HG03039 (cell line): ENCODE data around the gene SCFD2.
A peak's percentile ranks its signal among the peaks of the same experiment; 100 is the strongest.
"Not testable (repeated sequence)": the region's sequence is repeated elsewhere in the genome, so short reads cannot be mapped to it uniquely, and the experiment has no call there.

Experiments used
- ATAC-seq: cut with Tn5 transposase; IDR thresholded peaks from one replicate; pipeline ENCODE4 v1.9.1; 2021; ENCODE audit warnings: mild to moderate bottlenecking, moderate library complexity; ENCODE audit not compliant: unreplicated experiment

The SCFD2 gene

GRCh38 chr4:53150631-53151488 is 215.0 kb downstream of the SCFD2 start:
- no peak for ATAC-seq

DNA sequence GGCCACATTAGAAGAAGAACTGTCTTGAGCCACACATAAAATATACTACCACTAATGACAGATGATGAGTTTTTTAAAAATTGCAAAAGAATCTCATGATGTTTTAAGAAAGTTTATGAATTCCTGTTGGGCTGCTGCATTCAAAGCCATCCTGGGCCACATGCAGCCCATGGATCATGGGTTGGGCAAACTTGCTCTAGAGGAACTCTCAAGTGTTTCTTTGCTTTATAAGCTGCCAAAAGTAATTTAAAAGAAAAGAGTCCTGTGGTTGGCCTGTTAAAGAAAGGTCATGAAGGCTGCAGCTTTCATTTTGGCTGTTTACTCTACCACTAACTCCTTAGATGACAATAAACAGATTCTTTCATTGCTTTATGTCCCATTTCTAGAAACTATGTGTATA is 218.2 kb downstream of the SCFD2 start:
- ATAC-seq, result no peak

- ATAC-seq, result no peak
These were observed 218.7 kb downstream of the SCFD2 start for GRCh38 chr4:53147197-53147596.

- ATAC-seq, result no peak
These were observed 224.6 kb downstream of the SCFD2 start for GRCh38 chr4:53141308-53141707.

- not testable (repeated sequence) for ATAC-seq
These were observed 226.6 kb downstream of the SCFD2 start for GRCh38 chr4:53139256-53139655.

DNA sequence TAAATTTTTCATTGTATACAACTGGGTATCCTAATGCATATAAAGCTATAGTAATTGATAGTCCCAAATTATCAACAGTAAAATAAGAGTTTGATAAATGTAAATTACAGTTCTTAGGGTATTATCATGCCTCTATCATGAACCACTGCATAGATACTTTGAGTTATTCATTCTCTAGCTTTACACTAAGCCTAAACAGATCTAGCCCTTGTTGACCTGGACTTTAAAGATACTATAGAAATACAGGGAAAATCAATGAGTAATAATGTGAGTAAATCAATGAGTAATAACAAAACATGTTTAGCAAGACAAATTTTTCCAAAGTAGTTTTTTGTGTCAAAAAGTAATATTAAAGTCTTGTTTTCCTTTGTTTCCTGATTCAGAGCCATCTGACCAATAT is 228.4 kb downstream of the SCFD2 start:
- no peak for ATAC-seq

GRCh38 chr4:53136954-53137353 is 228.9 kb downstream of the SCFD2 start:
- no peak for ATAC-seq

DNA sequence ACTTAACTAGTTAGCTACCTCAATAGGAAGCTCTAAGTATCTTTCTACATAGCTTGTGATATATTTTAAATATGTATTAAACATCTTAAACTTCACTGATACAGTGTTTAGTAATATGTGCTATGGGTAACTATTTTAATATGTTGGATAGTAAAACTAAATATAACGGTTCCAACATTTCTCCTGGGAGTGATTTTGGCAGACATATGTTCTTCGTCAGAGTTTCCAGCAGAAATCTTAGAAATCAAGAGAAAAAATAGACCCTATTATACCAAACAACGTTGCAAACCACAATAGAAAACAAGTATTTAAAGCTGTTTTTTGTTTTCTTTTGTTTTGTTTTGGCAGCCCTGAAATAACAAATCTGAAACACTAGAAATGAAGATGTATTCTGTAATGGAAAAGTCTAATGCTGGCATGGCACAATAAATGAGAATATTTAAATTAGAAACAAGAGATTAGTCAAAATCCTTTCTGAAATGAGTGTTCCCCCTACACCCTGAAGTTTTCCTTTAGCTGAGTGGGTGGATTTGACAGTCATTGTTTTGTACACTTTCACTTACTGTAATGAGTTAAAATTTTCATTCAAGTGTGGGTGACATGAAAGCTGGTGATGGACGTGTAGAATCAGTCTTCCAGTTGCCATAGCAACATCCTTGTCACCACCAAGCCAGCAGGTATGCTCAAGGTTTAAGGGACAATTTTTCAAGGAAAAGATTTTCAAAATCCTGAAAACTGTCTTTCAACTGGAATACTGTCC is 233.5 kb downstream of the SCFD2 start:
- ATAC-seq, result peak; percentile 67

DNA sequence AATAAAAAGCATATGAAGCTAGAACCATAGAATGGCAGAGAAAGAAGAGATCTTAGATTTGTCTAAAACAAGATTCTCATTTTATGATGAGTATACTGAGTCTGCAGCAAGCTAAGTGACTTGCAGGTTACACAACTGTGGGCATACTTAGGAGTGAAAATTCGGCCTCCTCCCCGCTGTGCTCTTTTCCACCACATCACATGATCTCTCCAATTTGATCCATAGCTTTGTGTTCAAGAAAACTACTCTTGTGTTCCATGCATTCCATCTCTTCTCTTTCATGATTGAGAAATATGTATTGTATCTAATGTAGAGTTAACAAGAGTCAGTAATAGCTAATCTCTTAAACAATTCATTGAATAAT is 234.3 kb downstream of the SCFD2 start:
- no peak for ATAC-seq

- ATAC-seq, result no peak
These were observed 234.8 kb downstream of the SCFD2 start for GRCh38 chr4:53130896-53131561.

- ATAC-seq, result no peak
These were observed 237.0 kb downstream of the SCFD2 start for GRCh38 chr4:53128706-53129357.

DNA sequence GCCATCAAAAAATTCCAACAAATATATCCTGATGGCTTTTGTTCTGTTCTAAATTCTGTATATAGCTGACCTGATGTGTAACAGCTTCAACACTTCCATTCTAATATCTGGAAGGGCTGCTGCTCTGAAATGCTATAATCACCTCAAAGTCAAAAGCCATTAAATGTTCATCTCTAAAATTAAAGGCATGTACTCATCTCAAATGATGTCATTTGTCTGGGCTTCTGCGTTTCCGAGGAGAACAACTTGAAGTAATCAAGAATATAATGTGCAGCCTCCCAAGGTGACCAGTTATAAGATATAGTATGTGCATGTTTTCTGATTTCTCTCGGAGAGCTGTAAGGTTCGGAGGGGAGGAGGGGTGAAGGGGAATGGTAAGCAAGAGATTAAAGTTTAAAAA is 237.6 kb downstream of the SCFD2 start:
- no peak for ATAC-seq

DNA sequence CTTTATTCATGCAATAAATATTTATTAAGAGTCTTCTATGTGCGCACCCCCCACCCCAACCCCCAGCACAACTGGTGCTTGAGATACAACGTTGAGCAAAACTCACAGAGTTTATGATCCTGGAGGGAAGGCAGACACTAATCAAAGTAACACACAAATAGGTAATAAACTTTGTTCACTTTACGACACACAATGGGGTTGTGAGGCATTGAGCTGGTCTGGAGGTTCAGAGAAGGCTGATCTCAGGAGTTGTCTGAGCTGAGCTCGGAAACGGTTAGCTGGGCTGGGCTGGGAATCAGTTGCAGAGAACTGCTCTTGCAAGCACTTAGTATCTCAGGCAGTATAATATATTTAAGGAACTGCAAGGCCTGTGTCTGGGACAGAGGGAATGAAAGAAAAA is 238.5 kb downstream of the SCFD2 start:
- no peak for ATAC-seq

GRCh38 chr4:53126099-53126498 is 239.8 kb downstream of the SCFD2 start:
- no peak for ATAC-seq

DNA sequence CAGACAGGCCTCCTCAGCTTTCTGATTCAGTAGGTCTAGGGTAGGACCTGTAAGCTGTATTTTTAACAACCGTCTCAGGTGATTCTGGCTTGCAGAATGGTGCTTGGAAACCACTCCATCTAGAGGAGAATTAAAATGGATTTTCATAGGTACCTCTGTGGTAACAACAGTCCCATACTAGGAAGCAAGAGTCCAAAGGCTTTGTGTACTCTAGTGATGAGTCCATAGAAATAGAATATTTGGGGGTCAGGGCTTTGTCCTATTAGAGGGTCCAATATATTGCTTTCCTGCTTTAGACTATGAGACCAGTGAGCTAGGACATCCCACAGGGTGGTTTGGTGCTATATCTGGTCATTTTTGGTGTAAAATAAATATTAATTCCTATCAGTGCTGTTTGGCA is 242.0 kb downstream of the SCFD2 start:
- ATAC-seq, result no peak

DNA sequence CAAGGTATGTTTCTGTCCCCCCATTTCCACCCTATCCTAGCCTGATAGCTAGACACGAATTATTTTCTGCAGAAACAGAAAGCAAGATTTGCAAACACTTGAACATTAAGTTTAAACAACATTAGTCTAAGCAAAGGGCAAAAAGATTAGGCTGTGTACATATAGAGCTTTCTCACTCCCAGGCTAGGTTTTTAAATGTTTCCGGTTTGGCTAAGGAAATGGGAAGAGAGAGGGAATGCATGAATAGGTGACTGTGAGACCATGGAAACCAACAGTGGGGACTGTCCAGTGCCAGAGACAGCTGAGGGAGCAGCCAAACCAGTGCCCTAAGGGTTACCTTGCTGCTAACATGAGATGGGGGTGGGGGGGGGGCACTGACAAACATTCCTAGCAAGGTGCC is 242.7 kb downstream of the SCFD2 start:
- no peak for ATAC-seq

DNA sequence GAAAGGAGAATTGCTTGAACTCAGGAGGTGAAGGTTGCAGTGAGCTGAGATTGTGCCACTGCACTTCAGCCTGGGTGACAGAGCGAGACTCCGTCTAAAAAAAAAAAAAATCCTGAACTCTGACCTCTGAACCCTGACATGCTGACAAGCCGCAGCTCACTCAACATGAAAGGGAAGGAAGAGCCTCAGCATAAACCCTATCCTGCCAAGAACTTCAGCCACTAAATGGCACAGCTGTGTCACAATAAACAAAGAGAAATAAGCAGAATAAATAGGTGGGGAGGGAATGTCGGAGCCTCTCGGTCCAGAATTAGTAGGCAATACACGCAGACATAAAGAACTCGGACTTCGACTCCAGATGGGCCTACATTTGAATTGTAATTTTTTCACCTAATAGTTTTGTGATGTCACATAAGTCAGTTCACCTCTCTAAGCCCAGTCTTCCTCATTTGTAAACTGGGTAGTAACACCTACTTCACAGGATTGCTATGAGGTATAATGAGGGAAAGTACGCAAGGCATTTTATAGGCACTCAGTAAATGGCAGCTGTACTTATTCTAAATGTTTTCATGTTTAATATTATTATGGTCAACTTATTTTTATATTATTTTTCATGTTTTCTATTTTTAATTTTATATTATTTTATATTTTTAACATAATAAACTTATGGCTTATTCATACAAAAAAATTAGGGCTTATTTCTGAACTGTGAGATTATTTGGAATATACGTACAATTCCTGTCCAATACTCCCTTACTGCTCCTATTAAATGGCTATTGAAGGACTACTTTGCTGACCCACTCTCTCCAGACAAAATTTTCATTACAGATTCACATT is 243.4 kb downstream of the SCFD2 start:
- no peak for ATAC-seq

- no peak for ATAC-seq
These were observed 244.5 kb downstream of the SCFD2 start for GRCh38 chr4:53121264-53121865.

- no peak for ATAC-seq
These were observed 245.1 kb downstream of the SCFD2 start for GRCh38 chr4:53120778-53121177.

- ATAC-seq, result no peak
These were observed 246.2 kb downstream of the SCFD2 start for GRCh38 chr4:53119680-53120079.
